ENCODE results near the gene LTF.
"Not testable (repeated sequence)": the region's sequence is repeated elsewhere in the genome, so short reads cannot be mapped to it uniquely, and the experiment has no call there.

LTF gene

DNA sequence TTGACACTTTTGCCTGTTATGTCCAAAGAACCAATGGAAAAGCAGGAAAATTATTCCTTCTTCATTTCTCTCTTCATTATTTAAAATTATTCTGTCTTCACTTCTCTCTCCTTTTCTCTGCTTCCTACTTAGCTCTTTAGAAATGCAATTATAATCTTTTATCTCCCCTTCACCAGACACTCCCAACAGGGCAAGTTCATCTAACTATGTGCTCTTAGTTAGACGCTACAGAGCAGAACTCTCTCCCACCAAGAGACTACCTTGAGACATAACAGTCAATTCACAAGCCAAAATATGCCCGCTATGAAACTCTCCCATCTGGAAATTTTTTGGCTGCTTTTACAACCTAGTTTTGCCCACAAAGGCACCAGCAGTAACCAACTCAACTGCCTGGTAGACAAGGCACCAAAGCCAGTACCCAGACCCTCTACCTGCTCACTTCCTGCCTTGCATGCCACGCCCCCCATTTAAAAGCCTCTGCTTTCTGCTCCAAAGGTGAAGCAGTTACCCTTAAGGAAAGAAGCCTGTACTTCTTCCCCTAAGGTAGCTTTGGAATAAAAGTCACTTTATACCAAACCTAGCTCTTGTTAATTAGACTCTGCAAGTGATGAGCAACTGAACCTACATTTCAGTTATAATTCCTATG, 29.5 kb downstream of the LTF start:
- no peak for DNase-seq

DNA sequence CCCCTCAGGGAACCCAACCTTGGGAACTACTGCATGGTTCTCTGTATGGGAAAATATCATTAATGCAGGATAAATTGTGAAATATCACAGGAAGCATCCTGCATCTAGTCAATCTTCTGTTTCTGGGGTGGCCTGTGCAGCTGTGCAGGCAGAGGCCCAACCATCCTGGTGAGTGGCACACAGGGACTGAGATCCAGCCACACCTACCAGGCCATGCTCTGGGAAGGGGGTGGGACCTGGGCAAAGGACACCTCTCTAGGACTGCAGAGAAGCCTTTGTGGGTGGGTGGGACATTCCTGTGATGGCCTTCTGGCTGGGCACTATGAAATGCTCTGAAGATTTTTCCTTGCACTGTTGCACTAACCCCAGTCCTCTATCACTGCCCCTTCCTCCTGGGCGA, 30.9 kb downstream of the LTF start:
- DNase-seq = no peak

DNA sequence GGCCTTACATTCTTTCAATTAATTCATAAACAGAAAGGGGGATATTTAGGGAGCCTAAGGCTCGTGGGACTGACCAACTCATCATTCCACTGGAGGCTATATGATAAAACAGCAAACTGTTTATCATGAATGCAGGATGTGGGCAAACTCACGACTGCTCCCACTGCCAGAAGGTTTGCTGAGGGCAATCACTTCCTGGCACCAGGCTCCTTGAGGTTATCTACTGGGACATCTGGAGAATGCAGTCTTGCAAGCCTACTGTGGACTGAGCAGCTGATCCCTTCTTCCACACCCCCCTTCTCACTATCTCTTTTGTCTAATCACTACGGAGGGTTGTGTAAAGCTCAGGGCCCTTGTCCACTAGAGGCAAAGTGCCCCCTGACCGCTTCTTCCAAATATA, 31.6 kb downstream of the LTF start:
- not testable (repeated sequence) for DNase-seq

DNA sequence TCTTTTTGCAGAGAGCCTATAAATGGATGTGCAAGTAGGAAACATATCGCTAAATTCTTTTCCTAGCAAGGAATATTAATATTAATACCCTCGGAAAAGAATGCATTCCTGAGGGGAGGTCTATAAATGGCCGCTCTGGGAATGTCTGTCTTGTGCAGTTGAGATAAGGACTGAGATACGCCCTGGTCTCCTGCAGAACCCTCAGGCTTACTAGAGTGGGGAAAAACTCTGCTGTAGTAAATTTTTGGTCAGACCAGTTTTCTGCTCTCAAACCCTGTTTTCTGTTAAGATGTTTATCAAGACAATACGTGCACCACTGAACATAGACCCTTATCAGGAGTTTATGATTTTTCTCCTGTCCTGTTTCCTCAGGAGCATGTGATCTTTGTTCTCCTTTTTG, 32.8 kb downstream of the LTF start:
- DNase-seq = not testable (repeated sequence)

DNA sequence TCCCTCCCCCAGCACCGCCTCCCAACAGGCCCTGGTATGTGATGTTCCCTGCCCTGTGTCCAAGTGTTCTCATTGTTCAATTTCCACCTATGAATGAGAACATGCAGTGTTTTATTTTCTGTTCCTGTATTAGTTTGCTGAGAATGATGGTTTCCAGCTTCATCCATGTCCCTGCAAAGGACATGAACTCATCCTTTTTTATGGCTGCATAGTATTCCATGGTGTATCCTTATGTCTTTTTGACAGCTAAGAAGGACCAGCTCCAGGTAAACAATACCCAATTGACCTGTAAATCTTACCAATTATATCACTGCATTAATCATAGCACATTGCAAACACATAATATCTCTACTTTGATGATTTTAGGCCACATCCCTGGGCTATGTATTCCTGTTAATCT, 33.8 kb downstream of the LTF start:
- not testable (repeated sequence) for DNase-seq

DNA sequence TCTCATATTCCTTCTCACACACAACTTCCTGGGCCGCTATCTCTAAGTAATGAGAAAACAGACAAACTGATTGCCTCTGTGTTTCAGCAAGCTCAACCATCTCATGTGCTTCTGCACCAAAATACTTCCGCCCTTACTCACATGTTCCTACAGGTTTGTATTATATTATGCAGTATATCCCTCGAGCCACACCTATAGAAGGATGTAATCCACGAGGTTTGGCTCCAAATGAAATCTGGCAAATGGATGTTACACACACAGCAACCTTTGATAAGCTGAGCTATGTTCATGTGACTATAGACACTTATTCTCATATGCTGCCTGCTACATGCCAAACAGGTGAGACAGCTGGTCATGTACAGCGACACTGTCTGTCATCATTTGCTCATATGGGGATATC, 35.0 kb downstream of the LTF start:
- DNase-seq = no peak

DNA sequence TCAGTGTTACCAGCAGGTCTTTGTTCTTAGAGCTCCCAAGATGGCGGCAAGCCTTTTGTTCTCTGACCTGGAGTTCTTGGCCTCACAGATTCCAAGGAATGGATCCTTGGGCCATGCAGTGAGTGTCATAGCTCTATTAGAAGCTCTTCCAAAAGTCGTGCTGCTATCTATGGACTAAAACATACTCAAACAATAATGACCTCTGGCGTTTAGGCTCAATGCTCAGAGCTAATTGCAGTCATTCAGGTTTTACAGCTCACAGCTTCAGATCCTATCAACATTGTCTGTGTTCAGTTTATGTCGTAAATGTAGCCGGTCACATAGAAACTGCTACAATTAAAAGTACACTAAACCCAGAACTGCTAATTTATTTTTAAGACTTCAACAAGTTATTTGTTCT, 35.5 kb downstream of the LTF start:
- no peak for DNase-seq

DNA sequence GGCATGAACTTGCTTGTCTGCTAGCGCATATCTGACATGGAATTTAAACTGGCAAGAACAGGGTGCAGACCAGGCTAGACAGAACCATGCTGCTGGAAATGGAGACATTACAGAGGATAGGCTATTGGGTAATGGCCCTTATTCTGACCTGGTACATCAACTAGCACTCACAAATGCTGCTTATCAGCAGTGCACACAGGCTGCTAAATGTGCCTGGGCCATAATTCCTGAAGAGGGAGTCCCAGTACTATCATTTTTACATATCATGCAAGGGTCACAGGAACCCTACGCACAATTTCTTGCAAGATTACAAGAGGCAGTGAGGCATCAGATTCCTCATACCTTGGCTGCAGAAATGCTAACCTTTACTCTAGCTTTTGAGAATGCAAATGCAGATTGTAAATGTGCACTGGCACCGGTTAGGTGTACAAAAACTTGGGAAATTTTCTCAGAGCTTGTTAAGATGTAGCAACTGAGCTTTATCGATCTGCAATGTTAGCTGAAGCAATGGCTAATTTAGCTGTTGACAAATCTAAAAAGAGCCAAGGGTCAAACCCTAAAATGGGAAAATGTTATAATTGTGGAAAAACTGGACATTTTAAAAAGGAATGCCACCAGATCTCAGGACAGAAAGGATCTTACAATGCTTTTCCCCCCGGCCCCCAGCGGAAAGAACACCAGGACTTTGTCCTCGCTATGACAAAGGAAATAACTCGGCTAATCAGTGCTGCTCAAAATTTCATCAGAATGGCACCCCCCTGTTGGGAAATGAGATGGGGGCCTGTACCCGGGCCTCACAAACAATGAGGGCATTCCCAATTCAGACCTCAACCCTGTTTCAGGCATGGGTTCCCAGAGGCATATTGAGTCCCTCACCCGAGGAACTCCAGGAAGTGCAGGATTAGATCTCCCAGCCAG, 36.5 kb downstream of the LTF start:
- no peak for DNase-seq

DNA sequence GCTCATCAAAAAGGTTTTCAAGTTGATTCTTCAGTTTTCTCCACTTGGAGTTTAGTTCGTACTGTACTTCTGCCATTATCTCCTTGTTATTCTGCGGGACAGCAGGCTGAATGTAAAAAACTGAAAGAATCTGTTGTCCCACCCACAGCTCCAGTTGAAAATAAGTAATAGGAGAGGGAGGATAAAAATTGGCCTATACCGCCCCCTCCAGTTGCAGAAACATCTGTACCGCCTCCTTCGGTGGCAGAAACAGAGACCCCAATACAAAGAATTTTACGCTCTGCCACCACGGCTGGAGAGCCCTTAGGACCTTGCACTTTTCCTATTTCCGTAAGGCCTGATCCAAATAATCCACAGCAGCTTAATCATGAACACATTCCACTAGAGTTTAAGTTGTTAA, 37.3 kb downstream of the LTF start:
- not testable (repeated sequence) for DNase-seq

DNA sequence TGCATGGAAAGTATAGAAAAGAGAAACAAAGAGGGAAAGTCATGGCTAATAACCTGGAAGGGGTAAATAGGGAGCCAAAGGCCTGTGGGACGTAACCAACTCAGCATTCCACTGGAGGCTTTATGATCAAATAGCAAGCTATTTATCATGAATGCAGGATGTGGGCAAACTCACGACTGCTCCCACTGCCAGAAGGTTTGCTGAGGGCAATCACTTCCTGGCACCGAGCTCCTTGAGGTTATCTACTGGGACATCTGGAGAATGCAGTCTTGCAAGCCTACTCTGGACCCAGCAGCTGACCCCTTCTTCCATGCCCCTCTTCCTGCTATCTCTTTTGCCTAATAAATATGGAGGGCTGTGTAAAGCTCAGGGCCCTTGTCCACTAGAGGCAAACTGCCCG, 38.2 kb downstream of the LTF start:
- not testable (repeated sequence) for DNase-seq

DNA sequence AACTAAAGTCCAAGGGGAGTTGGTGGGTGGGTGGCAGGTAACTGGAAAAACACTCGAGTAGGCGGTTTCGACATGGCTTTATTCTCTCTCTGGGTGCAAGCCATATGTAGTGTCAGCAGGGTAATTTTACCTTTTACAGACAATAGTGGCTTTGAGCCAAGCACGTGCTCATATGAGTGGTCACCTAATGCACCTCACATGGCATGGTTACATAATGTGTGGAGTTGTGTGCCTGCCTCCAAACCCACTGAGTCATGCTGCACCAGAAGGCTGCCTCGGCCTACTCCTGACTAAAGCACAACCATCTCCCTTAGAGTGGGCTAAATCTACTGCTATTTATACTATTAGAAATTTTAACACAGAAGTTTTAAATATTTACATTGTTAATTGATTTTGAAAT, 41.1 kb downstream of the LTF start:
- no peak for DNase-seq

DNA sequence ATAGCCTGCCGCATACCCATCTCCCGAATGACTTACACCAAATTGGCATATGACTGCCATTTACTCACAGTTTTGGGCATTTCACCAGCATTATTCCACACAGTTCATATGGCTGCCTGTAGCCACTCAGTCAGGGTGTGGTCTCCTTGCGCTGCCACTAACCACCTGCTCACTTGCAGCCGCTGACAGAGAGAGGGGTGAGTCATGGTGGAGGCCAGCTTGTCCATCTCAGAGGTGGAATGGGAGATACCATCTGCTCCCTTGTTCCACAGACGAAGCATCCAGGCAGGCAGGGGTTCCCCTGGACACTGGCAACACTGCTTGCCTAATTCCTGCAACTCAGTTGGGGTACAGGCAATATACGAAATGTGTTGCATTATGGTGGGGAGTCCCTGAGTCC, 42.1 kb downstream of the LTF start:
- DNase-seq = no peak

DNA sequence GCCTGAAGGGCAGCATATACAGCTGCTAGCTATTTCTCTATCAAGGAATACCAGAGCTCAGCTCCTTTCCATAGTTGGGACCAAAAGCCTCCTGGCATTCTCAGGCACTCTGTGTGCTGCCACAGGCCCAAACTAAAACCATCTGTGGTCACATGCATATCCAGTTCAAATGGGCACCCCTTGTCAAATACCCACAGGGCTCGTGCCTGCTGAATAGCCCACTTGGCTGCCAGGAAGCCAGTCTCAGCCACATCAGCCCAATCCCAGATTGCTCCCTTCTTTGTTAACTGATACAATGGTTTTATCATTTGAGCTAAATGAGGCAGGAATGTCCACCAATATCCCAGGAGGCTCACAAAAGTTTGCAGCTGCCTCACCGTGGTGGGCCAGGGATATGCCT, 43.8 kb downstream of the LTF start:
- DNase-seq = no peak

DNA sequence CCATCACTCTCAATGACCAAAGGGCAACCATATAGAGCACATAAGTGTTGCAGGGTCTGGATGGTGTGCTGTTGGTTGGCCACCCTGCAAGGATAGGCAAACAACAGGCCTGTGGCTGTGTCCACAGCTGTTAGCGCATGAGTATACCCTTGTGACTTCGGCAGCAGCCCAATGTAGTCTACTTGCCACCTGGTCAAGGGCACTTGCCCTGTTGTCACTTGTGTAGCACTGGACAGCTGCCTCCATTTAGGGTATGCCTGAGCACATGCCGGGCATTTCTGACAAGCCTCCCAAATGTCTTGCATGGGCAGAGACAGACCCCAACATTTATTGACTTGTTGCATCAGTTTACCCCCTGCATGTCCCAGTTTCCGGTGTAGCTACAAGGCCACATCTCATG, 44.9 kb downstream of the LTF start:
- no peak for DNase-seq

DNA sequence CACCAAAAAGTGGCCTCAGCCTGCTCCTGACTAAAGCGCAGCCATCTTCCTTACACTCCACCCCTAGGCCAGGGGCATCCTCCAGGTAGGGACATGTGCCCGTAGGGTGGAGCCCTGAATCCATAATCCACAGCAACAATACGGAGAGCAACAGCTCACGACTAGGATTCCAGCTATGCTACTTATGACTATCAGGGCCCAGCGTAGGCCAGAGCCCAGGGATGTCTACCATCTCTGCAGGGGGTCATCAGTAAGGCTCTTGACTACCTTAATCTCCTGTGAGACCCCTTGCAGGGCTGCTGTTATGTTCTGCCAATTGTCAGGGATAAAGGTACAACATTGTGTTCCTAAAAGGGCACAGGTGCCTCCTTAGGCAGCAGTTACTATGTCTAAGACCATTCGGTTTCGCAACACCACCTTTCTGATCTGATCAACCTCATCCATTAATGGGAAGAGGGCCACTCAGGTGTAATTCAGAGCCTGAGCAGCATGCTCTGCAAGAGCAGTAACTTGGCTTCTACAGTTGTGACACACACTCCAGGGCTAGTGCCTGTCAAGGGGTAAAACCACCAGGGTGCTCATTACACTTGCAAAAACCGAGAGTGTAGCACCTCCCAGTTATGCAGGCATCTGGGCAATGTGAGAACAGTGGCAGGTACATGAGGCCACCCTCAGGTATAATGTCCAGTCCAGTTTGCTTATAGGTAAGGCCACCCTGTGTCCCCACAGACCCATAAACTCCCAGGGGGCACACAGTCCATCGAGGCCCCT, 46.7 kb downstream of the LTF start:
- DNase-seq = no peak

DNA sequence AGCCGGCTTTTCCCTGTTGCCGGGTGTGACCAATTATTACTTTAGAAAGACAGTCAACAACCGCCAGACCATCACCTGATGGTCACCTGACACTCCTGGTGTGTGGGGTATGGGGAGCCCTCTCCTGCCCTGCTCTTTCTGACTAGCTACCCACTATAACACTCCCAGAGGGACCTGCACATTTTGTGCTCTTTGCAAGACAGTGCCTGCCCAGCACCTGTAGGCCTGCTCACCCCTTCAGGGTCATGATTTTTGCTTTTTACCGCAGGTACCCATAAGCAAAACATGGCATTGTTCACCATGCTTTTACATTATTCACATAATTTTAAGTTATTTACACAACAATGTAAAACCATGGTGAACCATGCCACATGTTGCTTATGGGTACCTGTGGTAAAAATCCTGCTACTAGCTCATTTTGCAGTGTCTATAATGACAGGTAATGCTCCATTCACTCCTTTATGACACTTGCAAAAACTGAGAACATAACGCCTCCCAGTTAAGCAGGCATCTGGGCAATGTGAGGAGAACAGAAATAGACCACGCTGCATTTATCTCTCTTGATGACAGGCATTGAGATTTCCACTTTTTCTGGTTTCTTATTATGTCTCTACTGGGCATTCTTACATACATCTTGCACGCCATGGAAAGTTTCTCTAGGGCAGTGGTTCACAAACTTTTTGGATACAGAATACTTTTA, 47.7 kb downstream of the LTF start:
- DNase-seq = no peak

DNA sequence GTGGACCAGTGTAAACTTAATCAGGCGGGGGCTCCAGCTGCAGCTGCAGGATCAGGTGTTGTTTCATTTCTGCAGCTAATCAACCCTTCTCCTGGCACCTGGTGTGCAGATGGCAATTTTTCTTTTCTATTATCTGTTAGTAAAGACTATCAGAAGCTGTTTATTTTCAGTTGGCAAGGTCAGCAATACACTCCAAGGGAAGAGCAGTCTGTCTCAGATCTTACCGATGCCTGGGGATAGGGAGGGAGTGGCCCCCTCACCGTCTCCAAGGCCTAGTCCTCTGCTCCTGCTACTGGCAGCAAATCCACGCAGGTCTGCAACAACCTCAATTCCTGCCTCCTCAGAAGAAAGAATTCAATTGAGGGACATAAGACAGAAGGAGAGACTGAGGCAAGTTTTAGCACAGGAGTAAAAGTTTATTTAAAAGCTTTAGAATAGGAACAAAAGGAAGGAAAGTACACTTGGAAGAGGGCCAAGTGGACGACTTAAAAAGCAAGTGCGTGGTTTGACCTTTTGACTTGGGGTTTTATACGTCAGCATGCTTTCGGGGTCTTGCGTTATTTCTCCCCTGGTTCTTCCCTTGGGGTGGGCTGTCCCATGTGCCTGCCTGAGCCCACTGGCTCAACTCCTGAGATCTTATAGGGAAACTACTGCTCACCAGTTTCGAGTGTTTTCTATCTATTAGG, 48.4 kb downstream of the LTF start:
- DNase-seq = no peak

DNA sequence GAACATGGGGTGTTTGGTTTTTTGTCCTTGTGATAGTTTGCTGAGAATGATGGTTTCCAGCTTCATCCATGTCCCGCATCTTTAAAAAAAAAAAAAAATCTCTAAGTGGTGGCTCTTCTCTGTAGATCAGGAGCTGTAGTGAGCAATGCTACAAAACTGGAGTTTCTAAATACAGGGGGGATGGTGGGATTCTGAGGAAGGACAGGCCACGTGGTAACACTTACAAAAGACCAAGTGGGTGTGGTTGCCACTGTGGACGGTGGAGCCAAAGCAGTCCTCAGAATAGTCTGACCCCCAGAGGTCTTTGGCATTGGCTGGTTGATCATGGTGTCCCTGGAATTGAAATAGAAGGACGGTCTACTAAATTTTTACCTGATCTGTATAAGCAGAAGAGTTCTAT, 50.0 kb downstream of the LTF start:
- no peak for DNase-seq

DNA sequence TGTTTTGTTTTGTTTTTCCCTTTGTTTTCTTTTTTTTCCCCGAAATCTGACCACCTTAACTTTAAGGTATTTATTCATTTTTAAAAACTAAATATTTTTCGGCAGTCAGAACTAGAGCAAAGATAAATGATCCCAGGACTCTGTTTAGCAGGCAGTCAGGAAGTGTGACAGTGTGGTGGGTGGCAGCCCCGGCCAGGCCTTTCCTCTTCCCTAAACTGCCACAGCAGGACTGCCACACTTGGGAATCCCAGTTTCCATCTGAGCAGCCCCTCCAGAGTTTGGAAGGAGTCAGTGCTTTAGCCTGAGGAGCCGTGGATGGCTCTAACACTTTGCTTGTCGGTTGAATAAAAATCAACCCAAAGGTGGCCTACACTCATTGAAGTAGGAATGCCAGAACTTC, 50.8 kb downstream of the LTF start:
- no peak for DNase-seq

DNA sequence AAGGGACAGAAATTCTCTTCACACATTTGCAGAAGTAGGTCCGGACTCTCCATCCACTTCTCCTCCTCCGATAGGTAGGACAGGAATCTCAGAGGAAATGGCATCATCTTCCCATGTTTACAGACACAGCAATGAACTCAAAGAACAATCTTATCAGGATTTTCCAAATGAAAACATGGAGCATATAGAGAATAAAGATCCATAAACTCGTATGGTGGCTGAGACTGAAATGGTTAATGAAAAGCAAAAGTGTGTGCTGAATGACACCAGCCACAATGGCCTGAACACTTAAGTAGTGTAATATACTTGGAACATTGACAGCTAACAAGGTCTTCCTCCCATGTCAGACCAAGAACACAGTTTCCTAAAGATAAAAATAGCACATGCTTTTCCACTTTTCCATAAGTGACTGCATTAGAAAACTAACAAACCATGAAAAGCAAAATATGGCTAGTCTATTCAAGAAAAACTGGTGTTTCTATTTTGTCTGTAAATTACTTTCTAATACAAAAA, 51.9 kb downstream of the LTF start:
- no peak for DNase-seq

DNA sequence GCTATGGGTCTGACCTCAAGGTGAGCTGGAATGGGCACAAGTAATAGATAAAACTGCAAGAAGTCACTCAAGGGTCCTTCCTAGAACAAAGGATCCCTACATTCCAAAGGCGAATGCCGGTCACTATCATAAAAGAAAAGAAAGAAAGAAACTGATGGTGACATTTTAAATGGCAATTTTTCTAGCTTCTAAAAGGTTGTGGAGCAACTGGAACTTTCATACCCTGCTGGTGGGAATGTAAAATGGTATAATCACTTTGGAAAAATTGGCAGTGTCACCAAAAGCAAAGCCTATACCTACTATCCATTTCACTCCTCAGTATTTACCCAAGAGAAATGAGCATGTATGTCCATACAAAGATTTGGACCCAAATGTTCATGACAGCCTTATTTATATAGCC, 53.4 kb downstream of the LTF start:
- DNase-seq = no peak

DNA sequence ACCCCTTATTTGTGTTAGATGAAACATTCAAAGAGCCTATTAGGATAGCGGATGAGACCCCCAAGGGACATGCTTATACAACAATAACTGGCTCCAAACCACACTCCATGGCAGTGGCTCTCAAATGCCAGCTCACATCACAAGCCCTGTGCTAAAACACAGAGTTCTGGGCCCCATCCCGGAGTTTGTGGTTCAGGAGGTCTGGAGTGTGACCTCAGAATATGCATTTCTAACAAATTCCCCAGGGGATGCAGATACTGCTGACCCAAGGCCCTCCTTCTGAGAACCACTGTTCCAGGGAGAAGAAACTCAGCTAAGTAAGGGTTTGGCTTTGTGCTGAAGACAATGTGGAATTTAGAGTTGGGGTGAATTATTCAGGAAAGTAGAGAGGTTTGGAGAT, 54.0 kb downstream of the LTF start:
- DNase-seq = no peak

Measured in activated T-cell treated with anti-CD3 and anti-CD28 coated beads, Interleukin-2, amount 50 U/mL, for 48 hours (primary cell).